ENCODE results near the gene FYN.

FYN gene

DNA sequence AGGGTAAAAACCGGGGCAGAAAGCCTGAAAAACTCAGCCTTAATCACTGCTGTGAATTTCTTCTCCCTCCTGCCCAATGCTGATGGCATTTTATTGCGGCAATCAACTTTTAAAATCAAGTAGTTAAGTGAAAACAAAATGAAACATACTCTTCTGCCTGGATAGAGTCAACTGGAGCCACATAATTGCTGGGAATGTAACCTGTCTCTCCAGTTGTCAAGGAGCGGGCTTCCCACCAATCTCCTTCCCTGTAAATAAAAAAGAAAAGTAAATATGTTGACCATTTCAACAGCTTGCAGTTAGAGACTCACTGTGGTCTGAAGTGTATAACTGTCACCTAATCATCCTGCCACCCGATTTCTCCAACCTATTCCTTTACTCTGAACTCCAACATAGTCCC is 165.5 kb downstream of the FYN start:
- DNase-seq (ENCODE audit: low read depth in 2 of 2), result no peak

DNA sequence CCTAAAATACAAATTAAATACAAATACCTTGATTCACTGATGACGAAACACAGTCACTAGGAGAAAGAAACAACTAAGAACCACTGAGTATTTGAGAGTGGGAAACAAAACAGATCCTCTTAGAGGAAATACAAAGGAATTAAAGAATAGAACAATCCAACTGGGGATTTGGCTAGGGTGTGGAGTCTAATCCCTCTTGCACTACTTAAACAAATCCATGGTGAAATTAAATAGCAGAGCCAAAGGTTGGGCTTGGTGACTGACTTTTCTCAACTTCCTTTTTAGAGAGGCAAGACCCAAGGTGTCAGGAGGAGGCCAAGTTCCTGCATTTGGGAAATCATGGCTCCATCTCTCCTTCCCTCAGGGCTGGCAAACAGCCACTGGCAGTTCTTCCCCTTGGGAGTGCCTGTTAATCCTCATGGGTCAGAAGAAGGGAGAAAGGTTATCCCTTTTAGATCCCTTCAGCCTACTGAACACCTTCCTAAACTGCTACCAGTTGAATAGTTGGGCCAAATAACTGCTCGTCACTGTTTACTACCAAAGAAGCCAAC is 166.3 kb downstream of the FYN start:
- DNase-seq (ENCODE audit: low read depth in 2 of 2), result no peak

DNA sequence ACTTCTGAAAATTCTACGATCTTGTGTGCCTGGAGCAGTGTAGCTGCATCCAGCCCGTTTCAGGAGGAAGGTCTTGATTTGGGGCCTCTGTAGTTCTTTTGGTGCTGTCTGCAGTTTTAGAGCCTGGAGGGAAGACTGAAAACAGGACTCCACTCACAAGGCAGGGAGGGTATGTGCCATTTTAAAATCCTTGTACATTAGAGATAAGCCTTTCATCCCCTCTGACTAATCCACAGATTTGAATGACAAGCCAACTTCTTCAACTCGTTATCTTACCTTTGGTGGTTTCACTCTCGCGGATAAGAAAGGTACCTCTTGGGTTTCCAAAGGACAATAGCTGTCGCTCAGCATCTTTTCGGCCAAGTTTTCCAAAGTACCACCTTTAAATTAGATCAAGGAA is 169.5 kb downstream of the FYN start:
- DNase-seq (ENCODE audit: low read depth in 2 of 2), result no peak

DNA sequence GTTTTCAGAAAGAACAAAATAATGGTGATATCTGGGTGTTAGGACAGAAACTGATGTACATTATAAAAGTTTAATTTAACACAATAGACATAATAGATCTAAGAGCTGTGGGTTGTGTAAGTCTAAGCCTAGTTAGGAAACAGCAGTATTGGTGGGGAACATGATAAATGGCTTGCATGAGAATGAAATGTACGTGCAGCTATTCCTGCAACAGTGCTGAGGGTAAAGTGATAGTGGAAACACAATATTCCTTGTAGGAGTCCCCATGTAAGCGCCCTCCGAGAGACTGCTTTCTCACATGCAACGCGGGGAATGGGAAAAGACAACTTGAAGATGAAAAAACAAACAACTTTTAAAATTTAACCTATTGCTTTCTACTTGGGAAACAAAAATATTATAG is 171.0 kb downstream of the FYN start:
- no peak for DNase-seq (ENCODE audit: low read depth in 2 of 2)

DNA sequence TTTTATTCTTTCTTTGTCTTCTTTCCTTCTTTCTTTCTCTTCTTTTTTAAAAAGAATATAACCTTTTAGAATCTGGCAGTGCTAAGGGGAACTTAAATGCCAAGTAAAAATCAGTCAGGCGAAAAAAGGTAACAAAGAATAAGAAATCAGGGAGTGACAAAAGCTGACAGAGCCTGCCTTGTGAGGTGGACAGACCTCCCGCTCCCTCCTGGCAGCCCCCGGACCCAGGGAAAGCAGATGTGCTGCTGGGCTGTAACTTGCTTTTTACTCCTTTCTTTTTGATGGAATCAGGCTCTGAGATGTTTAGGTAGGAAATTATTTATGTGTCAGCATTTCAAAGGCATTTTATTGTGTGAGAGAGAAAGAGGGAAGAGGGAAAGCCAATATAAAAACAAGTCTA is 172.1 kb downstream of the FYN start:
- DNase-seq (ENCODE audit: low read depth in 2 of 2), result no peak

DNA sequence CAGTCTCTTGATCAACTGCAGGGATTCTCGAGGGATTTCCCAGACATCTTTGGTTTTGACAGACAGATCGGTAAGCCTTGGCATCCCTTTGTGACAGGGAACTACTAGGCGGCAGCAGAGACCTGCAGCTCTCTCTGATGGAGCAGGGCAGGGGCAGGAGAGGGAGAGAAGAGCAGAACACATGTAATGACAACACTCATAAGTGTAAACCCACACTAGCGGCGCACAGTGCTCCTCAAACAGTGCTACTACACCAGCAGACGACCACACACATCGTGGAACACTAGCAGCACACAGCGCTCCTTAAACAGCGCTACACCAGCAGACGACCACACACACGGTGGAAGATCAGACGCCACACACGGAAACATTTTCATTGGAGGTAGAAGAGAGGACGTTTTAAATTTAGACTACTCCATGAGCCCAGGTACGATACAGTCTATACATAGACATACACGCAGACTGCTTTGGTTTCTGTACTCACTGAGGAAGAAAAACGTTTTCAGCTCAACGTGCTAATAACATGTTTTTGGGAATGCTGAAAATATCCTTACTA is 173.0 kb downstream of the FYN start:
- no peak for DNase-seq (ENCODE audit: low read depth in 2 of 2)

DNA sequence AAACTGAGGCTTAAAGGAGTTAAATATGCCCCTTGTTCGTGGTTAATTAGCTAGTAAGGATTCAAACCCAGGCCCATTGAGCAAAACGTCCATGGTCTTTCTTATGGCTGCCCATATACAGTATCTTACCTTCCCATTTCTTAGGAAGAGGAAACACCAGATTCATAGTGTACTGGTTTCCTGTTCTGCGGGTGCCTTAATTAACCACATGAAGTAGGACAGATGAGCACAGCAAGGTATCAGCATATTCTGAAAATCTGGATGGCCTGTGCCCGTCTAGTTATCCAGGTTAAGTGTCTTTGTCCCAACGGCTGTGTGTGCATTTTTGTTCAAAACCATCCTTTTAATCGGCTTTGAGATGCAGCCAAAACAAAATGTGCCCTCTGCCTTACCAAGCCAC is 174.1 kb downstream of the FYN start:
- DNase-seq (ENCODE audit: low read depth in 2 of 2), result no peak

DNA sequence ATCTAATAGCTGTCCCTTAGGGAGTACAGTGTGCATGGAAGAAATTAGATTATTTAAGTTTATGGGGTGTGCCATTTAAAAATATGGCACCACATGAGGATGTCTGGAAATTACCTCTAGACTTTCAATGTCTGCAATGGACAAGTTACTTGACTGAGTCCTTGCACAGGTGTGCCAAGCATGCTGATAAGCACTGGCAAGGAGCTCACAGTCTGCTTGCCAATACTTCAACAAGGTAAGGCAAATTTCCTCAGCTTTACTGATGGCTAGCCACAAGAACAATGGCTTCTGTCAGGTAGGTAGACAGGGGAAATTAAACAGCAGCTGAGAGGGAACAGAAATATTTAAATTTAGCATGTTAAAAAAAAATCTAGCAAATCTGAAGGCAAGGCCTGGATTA is 176.4 kb downstream of the FYN start:
- DNase-seq (ENCODE audit: low read depth in 2 of 2), result no peak

DNA sequence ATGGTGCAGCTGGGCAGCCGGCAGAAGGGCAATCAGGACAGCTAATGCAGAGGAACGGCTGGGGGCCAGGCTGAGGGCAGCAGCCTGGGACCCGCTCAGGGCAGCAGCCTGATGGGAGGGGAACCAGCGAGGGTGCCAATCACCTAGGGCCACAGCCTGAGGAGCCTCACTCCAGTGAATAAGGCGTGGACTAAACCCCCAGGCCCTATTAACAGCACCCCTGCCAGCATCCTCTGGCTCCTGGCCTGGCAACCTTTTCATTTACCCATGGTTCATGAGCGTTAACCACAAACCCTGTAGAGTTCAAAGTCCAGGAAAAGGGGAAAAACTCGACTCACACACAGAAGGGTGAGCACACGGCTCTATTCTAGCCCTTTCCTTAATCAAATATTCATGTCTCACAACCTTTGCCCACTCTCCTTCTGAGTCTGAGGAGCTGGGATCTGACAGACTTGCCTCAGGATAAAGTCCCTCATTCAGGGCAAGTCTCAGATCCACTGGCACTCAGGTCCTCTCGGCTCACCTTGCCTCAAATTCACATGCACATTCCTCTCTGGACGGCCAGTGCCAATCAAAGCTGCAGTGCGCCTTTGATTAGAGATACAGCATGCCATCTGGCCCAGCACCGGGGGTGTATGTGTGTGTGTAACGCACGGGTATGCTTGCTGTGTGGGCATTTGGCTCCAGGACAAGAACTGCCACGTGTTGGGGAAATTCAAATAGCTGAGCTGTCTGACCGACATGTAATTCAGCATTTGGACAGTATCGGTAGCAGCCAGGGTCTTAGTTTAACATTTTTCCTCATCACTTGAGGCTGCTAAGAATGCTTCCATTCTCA is 180.7 kb downstream of the FYN start:
- no peak for DNase-seq (ENCODE audit: low read depth in 2 of 2)

DNA sequence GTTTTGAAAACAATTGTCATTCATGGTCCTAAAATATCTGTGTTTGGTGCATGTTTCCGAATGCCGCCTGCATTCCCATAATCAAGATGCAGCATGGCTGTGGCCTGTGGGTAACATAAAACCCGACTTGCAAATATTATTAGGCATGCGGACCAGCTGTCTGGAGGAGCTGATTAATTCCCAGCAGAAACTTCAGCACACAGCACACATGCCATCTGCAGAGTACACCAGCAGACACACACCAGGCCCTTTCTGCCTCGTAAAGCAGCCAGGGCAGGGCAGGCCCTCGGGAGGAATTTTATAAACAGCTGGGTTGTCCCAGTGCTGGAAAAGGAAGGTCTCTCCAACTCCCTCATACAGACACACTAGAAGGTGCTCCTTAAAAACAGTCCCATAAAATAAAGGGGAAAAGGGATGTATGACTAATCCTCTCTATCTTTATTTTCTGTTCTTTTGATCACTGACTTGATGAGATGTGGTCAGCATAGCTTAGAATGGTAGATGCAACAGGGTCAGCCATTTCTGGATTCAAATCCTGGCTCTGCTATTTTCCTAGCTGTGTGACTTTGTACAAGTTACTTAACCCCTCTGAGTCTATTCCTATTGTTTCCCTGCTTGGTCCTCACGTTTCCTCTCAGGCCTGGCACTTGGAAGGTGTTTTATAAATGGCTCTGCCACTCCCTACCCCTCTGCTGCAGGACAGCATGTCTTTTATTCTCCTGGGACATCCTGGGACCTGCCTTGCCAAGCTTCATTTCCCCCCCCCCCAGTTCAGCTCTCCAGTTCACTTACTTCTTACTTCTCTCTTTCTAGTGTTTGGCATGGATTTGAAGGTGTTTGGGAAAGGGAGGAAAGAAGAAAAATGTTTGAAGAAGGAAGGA is 181.7 kb downstream of the FYN start:
- peak; percentile 5 to 8 for DNase-seq (ENCODE audit: low read depth in 2 of 2)

DNA sequence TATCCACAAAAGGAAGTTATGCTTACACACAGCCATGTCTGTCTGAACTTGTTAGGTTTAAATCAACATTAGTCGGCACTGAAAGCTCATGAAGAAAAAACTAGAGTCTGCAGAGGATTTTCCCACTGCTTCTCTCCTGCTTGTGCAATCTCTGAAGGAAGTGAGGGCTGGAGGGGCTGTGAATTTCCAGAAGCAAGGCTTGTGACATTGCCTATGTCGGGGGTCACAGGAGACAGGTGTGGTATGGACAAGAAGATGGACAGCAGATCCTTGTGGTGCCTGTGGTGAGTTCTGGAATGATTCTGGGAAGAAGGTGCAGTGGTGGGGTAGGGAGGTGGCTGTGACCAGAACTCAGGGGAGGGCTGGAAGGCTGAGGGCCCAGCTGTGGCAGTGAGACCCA is 183.3 kb downstream of the FYN start:
- no peak for DNase-seq (ENCODE audit: low read depth in 2 of 2)

DNA sequence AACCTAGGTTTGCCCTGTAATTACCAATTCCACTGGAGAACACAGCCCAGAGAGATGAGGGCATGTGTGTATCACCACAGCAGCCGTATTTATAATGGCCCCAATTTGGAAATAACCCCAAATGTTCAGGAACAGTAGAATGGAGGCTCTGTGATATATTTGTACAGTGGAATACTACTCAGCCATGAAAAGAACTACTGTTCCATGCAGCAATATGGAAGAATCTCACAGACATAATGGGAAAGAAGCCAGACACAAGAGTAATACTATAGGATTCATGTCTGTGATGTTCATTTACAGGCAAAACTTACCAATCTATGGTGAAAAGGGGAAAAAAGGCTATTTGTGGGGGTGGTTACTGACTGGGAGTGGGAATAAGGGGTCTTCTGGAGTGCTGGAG is 183.8 kb downstream of the FYN start:
- DNase-seq (ENCODE audit: low read depth in 2 of 2), result no peak

DNA sequence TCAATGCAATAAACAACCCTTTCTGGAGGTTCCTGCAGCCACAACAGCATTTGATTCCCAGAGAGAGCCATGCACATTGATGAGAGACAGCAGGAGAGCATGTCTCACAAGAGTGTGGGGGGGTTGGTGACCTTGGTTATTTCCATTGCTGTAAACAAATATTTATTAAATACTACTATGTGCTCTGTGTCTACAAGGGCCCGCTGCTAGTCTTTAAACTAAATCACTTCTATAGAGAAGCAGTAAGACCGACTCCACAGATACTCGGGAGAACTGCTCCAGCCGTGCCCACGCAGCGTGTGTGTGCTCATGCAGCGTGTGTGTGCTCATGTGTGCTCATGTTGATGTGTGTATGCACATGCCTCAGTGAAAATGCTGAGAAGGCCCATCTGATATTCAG is 184.9 kb downstream of the FYN start:
- DNase-seq (ENCODE audit: low read depth in 2 of 2), result no peak

DNA sequence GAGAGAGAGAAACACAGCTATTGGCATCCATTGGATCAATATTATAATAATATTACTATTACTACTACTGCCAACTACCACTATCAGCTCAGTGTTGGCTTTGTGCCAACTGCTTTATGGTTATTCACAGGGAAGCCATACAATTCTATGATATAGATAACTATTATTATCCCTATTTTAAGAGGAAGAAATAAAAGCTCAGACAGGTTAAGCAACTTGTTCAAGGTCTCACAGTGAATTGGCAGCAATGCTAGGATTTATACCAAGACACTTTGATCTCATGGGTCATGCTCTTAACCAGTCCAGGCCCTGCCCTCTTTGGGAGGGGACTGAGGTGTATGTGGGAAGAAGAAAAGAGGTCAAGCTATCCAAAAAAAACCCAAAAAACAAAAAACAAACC is 185.6 kb downstream of the FYN start:
- no peak for DNase-seq (ENCODE audit: low read depth in 2 of 2)

DNA sequence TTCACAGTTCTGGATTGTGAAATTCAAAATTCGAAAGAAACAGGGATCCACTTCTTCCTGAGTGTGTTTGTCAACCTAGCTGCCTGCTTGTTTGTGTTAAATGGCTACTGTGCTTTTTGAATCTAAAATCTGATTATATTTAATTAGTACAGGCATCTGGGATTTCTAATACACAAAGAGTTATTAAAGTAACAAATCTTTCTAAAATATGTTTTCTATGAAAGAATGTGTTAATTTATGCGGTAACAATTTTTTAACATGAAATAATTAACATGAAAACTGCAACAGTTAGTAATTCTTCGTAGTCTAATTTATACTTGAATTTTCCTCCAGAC is 186.4 kb downstream of the FYN start:
- DNase-seq (ENCODE audit: low read depth in 2 of 2), result no peak

DNA sequence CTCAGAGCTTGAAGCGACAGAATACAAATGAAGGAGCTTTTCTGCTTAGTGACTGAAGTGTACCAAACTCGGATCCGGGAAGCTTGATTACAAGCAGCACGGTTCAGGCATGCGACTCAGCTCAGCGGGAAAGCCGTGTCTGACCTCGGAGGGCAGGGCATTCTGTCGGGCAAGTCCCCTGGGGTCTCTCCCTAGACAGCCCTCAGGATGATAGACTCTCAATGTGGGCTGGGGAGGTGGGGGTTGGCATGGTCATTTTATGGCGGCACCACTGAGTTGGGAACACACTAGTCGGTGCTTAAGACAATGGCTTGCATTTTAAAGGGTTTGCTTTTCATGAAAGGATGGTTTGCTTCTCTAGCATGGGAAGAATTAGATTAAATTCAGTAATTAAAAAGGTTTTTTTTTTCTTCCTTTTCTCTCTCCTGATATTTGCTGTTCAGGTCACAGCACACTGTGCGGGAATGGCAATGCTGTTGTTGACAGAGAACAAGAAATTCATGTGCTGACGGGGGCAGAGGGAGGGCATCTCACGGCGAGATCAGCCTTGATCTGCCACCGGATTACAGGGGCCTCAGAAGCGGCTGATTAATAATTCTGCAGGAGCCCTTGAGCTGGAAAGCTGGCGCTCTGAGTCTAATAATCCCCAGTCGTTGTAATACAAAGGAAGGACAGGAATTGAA is 186.9 kb downstream of the FYN start:
- no peak for DNase-seq (ENCODE audit: low read depth in 2 of 2)

DNA sequence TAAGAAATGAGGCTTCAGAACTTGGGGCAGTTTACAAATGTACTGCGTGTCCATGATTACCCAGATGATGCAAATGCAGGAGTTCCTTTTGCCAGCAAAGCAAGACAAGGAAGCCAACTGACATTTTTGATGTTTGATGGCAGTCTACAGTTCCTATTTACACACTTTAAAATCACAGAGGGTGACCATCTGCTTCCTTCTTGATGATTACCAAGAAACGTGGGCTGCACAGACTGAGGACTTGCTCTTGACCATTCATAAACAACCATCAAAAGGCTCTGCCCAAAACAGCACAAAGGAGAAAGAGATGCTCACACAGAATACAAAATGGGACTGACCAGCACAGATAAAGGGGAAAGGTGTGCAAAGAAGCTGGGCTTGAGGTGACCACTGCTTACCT is 187.7 kb downstream of the FYN start:
- DNase-seq (ENCODE audit: low read depth in 2 of 2), result no peak

DNA sequence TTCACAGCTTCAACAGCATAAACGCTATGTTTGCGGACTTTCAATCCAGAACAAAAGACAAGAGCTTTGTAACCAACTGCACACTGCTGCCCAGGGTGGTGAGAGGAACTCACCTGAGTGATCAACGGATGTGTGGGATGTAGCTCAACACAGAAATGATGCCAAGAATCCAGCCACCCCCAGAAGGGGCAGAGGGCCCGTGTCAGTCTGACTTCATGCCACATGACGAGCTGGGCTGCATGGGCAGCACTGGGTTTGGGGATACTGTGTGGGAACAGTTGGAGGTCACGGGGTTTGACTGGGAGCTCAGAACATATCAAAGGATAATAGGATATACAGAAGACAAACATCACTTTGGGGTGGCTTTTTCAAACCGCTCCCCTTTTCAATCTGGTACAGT is 188.2 kb downstream of the FYN start:
- DNase-seq (ENCODE audit: low read depth in 2 of 2), result no peak

DNA sequence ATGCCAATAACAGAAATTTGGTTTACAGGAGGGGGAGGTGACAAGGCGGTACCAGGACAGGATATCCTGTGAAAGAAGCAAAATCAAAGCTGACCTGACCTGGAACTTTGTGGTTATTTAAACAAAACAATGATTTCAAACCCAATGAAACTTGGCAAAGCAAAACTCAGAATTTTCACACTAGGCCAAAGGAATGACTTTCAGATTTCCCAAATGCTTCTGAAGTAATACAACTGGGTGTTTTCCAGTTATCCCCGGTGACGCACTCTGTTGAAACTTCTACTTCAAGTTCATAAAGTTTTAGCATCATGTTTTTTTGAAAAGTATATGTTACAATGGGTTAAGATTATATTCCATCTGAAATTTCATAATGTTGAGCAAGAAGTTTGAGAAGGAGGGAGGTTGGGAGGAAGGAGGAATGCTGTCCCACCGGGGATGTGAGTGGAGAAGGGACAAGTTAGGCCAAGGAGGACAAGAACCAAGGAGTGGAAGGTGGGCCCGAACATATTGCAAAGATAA is 189.4 kb downstream of the FYN start:
- DNase-seq (ENCODE audit: low read depth in 2 of 2), result peak; percentile 46 to 54

DNA sequence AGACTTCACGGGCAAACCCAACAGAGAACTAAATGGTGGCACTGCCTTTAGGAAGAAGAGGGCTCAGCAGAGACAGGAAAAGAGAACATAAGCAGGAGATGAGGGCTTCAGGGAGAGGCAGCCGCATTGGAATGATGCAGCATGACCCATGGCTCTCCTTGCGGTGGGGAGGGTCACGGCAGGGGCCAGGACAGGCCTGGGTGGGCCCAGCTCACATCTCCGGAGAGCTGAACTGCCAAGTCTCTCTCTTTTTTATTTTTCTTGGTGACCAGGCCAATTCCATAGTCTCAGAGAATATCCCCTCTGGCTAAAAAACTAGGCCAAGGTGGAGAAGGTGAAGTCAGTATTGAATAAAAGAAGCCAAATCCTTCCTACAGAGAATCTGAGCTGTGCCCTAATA is 190.1 kb downstream of the FYN start:
- DNase-seq (ENCODE audit: low read depth in 2 of 2), result no peak

DNA sequence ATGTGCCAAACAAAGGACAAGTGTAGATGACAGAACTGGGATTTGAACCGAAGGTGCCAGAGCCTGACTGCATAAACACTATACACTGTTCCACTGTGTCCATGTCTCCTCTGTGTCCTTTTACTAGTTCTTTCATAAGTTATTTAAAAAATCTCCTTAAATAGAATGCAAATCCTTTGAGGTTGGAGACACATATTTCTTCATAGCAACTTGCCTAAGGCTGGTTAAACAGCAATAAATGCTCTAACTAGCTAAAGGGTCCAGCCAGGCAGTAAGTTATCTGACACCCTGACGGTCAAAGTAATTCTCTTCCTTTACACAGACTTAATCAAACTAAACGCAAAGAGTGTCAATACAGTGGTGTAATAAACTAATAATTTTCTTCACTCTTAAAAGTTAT is 191.4 kb downstream of the FYN start:
- no peak for DNase-seq (ENCODE audit: low read depth in 2 of 2)
